ENCODE measurements around the gene PTPN14.

PTPN14 gene

GRCh38 chr1:214306269-214306668 is 245.1 kb downstream of the PTPN14 start:
- no peak for DNase-seq (ENCODE audit: low spot score)

GRCh38 chr1:214305164-214305751 is 246.1 kb downstream of the PTPN14 start:
- DNase-seq (ENCODE audit: low spot score), result no peak

- no peak for DNase-seq (ENCODE audit: low spot score)
These were observed 248.1 kb downstream of the PTPN14 start for GRCh38 chr1:214303141-214303930.

GRCh38 chr1:214301526-214301925 is 249.9 kb downstream of the PTPN14 start:
- DNase-seq (ENCODE audit: low spot score), result no peak

- DNase-seq (ENCODE audit: low spot score), result no peak
These were observed 251.1 kb downstream of the PTPN14 start for GRCh38 chr1:214300149-214300780.
